Choroid plexus epithelial cell (primary cell): ENCODE measurements around the gene ADGRD1.

ENCODE experiments used
- DNase-seq: peaks from one replicate; pipeline ENCODE4 v3.0.0-alpha.2; 2010; ENCODE audit warnings: low read depth
- H3K4me3 ChIP-seq: 2 replicates; pipeline ENCODE4 v1.5.1; 2011; ENCODE audit warnings: low read depth, mild to moderate bottlenecking, control low read depth, low read length, moderate library complexity
- CTCF ChIP-seq: conservative IDR thresholded peaks from 2 replicates; pipeline ENCODE4 v1.5.1; 2011; ENCODE audit warnings: low read depth, mild to moderate bottlenecking, control low read depth, inconsistent platforms, low read length, moderate library complexity

ADGRD1 gene

GRCh38 chr12:131027876-131028586 lies 74.3 kb downstream of the ADGRD1 start:
- no peak for TF ChIP-seq CTCF
- no peak overlapping the region for H3K4me3 ChIP-seq
- DNase-seq = no peak

- H3K4me3 ChIP-seq = no peak overlapping the region
- no peak for TF ChIP-seq CTCF
- DNase-seq = no peak
These were observed 75.1 kb downstream of the ADGRD1 start for GRCh38 chr12:131028587-131029338.

- no peak for DNase-seq
- no peak overlapping the region for H3K4me3 ChIP-seq
- no peak for TF ChIP-seq CTCF
These were observed 77.0 kb downstream of the ADGRD1 start for GRCh38 chr12:131030472-131031328.

- H3K4me3 ChIP-seq = no peak overlapping the region
- DNase-seq = no peak
- no peak for TF ChIP-seq CTCF
These were observed 78.5 kb downstream of the ADGRD1 start for GRCh38 chr12:131032082-131032750.

- no peak for TF ChIP-seq CTCF
- DNase-seq = no peak
- H3K4me3 ChIP-seq = no peak overlapping the region
These were observed 79.8 kb downstream of the ADGRD1 start for GRCh38 chr12:131033486-131033885.

GRCh38 chr12:131033886-131034482 lies 80.3 kb downstream of the ADGRD1 start:
- no peak overlapping the region for H3K4me3 ChIP-seq
- TF ChIP-seq CTCF = no peak
- no peak for DNase-seq
